Trophoblast cell (in vitro differentiated cells and primary cell): ENCODE measurements around the gene SEL1L3.

ENCODE experiments used
- DNase-seq, 2 donors: peaks; one replicate each; pipeline ENCODE4 v3.0.0-alpha.2; 2016
- H2AFZ ChIP-seq: 2 replicates; pipeline ENCODE4 v1.6.1; 2013; ENCODE audit warnings: low read length, moderate library complexity, mild to moderate bottlenecking; ENCODE audit not compliant: insufficient read depth, poor library complexity
- H2AK5ac ChIP-seq: 2 replicates; pipeline ENCODE4 v1.6.1; 2013; ENCODE audit warnings: mild to moderate bottlenecking, low read length
- H2BK120ac ChIP-seq: 2 replicates; pipeline ENCODE4 v1.6.1; 2013; ENCODE audit warnings: low read length, mild to moderate bottlenecking, moderate library complexity; ENCODE audit not compliant: insufficient read depth, poor library complexity
- H2BK12ac ChIP-seq: 2 replicates; pipeline ENCODE4 v1.6.1; 2013; ENCODE audit warnings: mild to moderate bottlenecking, low read length, moderate library complexity
- H2BK5ac ChIP-seq: 2 replicates; pipeline ENCODE4 v1.6.1; 2013; ENCODE audit warnings: low read length, low read depth, moderate library complexity, mild to moderate bottlenecking; ENCODE audit not compliant: poor library complexity
- H3K14ac ChIP-seq: 2 replicates; pipeline ENCODE4 v1.6.1; 2013; ENCODE audit warnings: mild to moderate bottlenecking, low read length
- H3K18ac ChIP-seq: 2 replicates; pipeline ENCODE4 v1.6.1; 2013; ENCODE audit warnings: mild to moderate bottlenecking, low read length
- H3K23ac ChIP-seq: 2 replicates; pipeline ENCODE4 v1.6.1; 2013; ENCODE audit warnings: low read length
- H3K27ac ChIP-seq: 2 replicates; pipeline ENCODE4 v1.5.1; 2013; ENCODE audit warnings: low read depth, mild to moderate bottlenecking, inconsistent platforms, low read length, moderate library complexity
- H3K27me3 ChIP-seq: 2 replicates; pipeline ENCODE4 v1.6.1; 2013; ENCODE audit warnings: inconsistent platforms, mild to moderate bottlenecking, low read length, moderate library complexity; ENCODE audit not compliant: insufficient read depth
- H3K36me3 ChIP-seq, 2 experiments: 1 replicate in 1 of 2; 2 replicates in 1 of 2; pipeline ENCODE4 v1.6.1; 2013; ENCODE audit warnings: low read length in 2 of 2, mild to moderate bottlenecking in 2 of 2, moderate library complexity in 1 of 2; ENCODE audit not compliant: insufficient read depth in 2 of 2, control insufficient read depth in 1 of 2
- H3K4ac ChIP-seq: 2 replicates; pipeline ENCODE4 v1.6.1; 2013; ENCODE audit warnings: low read depth, mild to moderate bottlenecking, low read length, moderate library complexity
- H3K4me1 ChIP-seq, 2 experiments: 1 replicate in 1 of 2; 2 replicates in 1 of 2; pipeline ENCODE4 v1.6.1; 2013; ENCODE audit warnings: low read length in 2 of 2, mild to moderate bottlenecking in 2 of 2, moderate library complexity in 1 of 2; ENCODE audit not compliant: insufficient read depth in 2 of 2, control insufficient read depth in 1 of 2
- H3K4me2 ChIP-seq: 2 replicates; pipeline ENCODE4 v1.6.1; 2013; ENCODE audit warnings: inconsistent platforms, mild to moderate bottlenecking, low read length, moderate library complexity
- H3K4me3 ChIP-seq: 2 replicates; pipeline ENCODE4 v1.5.1; 2013; ENCODE audit warnings: mild to moderate bottlenecking, low read depth, low read length, inconsistent platforms
- H3K79me1 ChIP-seq: one replicate; pipeline ENCODE4 v1.6.1; 2013; ENCODE audit warnings: low read length
- H3K79me2 ChIP-seq: 2 replicates; pipeline ENCODE4 v1.6.1; 2013; ENCODE audit warnings: low read length, mild to moderate bottlenecking; ENCODE audit not compliant: control insufficient read depth, insufficient read depth, poor library complexity
- H3K9ac ChIP-seq: 2 replicates; pipeline ENCODE4 v1.6.1; 2013; ENCODE audit warnings: mild to moderate bottlenecking, low read length
- H3K9me3 ChIP-seq: 2 replicates; pipeline ENCODE4 v1.6.1; 2013; ENCODE audit warnings: low read depth, mild to moderate bottlenecking, control low read depth, inconsistent platforms, low read length; ENCODE audit not compliant: insufficient read depth
- H4K12ac ChIP-seq: 2 replicates; pipeline ENCODE4 v1.6.1; 2013; ENCODE audit warnings: low read depth, mild to moderate bottlenecking, low read length, moderate library complexity
- H4K8ac ChIP-seq: 2 replicates; pipeline ENCODE4 v1.6.1; 2013; ENCODE audit warnings: low read depth, mild to moderate bottlenecking, low read length, moderate library complexity
- H4K91ac ChIP-seq: one replicate; pipeline ENCODE4 v1.6.1; 2013; ENCODE audit warnings: low read depth, mild to moderate bottlenecking, low read length, moderate library complexity
- WGBS: extraction: QIAGEN DNeasy Blood & Tissue Kit; methylation state at CpG from one replicate; pipeline ENCODE4 v1.1.7; 2013; ENCODE audit warnings: missing lambda C conversion rate; ENCODE audit not compliant: insufficient read length, insufficient coverage; ENCODE audit errors: extremely low coverage; 5-methylcytosine and 5-hydroxymethylcytosine counted together

The SEL1L3 gene

DNA sequence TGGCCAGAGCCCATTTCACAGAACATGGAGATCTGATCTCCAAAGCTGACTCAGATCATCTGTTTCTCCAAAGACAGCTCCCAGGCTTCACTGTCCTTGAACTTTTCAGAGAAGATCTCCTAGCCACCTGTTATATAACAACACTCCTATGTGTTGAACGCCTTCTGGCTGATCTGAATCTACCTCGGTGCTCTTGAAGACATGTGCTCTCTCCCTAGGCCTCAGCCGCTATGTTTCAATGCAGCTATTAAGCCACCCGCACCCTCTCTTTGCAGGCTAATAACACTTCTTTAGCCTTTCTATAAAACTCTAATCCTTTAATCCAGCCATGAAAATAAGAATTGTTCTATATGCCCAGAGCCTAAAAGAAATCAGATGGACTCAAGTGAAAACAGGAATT, 34.9 kb downstream of the SEL1L3 start:
- Histone ChIP-seq H2BK5ac (no peak overlapping the region), H3K23ac (no peak overlapping the region), H3K9ac (no peak overlapping the region), H2BK120ac (no peak overlapping the region), H3K4me1 (no peaks in the 10 kb centered on the region), H3K4ac (no peak overlapping the region), H4K8ac (no peak overlapping the region), H3K4me2 (no peak overlapping the region), H3K27ac (no peak overlapping the region), H3K18ac (no peak overlapping the region), H2BK12ac (no peak overlapping the region), H3K36me3 (no peaks in the 10 kb centered on the region), H2AK5ac (no peak overlapping the region), H3K79me1 (no peaks in the 10 kb centered on the region), H3K9me3 (peaks cover 2% of the 10 kb centered on the region), H3K27me3 (no peaks in the 10 kb centered on the region), H3K14ac (no peak overlapping the region), H4K91ac (no peak overlapping the region), H3K4me3 (no peak overlapping the region), H3K79me2 (no peaks in the 10 kb centered on the region), H4K12ac (no peak overlapping the region), H2AFZ (no peak overlapping the region)
- no CpG with 5 or more reads among the region's 4 CpGs for WGBS
- DNase-seq = no peak

GRCh38 chr4:25827373-25827772, 35.4 kb downstream of the SEL1L3 start:
- no peak overlapping the region for H3K4me3 ChIP-seq
- no peak overlapping the region for H3K14ac ChIP-seq
- no peak overlapping the region for H3K18ac ChIP-seq
- H3K4me2 ChIP-seq = no peak overlapping the region
- no peak overlapping the region for H2AK5ac ChIP-seq
- H3K79me1 ChIP-seq = no peaks in the 10 kb centered on the region
- H3K36me3 ChIP-seq = no peaks in the 10 kb centered on the region
- no peak overlapping the region for H4K91ac ChIP-seq
- H3K23ac ChIP-seq = no peak overlapping the region
- H4K8ac ChIP-seq = no peak overlapping the region
- H2BK5ac ChIP-seq = no peak overlapping the region
- H3K4me1 ChIP-seq = no peaks in the 10 kb centered on the region
- no peak overlapping the region for H2BK12ac ChIP-seq
- no CpG with 5 or more reads among the region's 4 CpGs for WGBS
- no peak overlapping the region for H2AFZ ChIP-seq
- no peak overlapping the region for H4K12ac ChIP-seq
- DNase-seq = no peak
- H2BK120ac ChIP-seq = no peak overlapping the region
- H3K9me3 ChIP-seq = peaks cover 2% of the 10 kb centered on the region
- no peaks in the 10 kb centered on the region for H3K79me2 ChIP-seq
- H3K4ac ChIP-seq = no peak overlapping the region
- H3K27me3 ChIP-seq = no peaks in the 10 kb centered on the region
- H3K27ac ChIP-seq = no peak overlapping the region
- no peak overlapping the region for H3K9ac ChIP-seq

DNA sequence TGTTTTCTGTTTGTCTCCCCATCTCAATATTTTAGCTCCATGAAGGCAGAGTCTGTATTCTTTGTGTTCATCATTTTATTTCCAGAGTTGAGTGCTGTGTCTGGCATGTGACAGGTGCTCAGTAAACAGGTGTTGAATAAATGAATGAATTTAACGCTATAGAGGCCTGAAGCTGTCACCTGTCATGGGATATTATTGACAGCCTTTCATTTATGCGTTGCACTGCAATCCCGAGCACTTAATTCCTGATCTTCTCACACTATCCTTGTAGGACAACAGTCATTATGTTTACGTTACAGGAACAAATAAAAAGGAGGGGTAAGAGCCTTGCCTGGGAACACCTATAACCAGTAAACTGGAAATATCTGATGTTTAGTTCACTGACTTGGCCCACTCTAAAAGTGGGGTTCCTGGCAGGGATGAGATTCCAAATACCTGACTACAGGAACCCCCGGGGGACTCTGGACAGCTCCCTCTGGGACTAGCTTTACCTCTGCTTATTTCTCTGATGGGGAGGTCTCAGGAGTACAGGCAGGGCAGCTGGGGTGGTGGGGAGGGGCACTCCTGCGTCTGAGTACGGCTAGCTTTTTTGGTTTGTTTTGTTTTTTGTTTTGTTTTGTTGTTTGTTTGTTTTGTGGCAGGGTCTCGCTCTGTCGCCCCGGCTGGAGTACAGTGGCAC, 36.6 kb downstream of the SEL1L3 start:
- no peak overlapping the region for H3K14ac ChIP-seq
- H2BK5ac ChIP-seq = no peak overlapping the region
- peaks cover 2% of the 10 kb centered on the region for H3K9me3 ChIP-seq
- no peak overlapping the region for H3K4me3 ChIP-seq
- no peak overlapping the region for H3K9ac ChIP-seq
- H3K36me3 ChIP-seq = no peaks in the 10 kb centered on the region
- no peak for DNase-seq
- no peak overlapping the region for H3K18ac ChIP-seq
- no peaks in the 10 kb centered on the region for H3K4me1 ChIP-seq
- no peak overlapping the region for H3K4me2 ChIP-seq
- H3K4ac ChIP-seq = no peak overlapping the region
- H3K79me1 ChIP-seq = no peaks in the 10 kb centered on the region
- no peak overlapping the region for H3K23ac ChIP-seq
- no peak overlapping the region for H4K12ac ChIP-seq
- no peak overlapping the region for H2AK5ac ChIP-seq
- no peak overlapping the region for H2BK120ac ChIP-seq
- no peak overlapping the region for H3K27ac ChIP-seq
- no peak overlapping the region for H2AFZ ChIP-seq
- no peaks in the 10 kb centered on the region for H3K79me2 ChIP-seq
- H2BK12ac ChIP-seq = no peak overlapping the region
- H3K27me3 ChIP-seq = no peaks in the 10 kb centered on the region
- H4K91ac ChIP-seq = no peak overlapping the region
- no peak overlapping the region for H4K8ac ChIP-seq
- no CpG with 5 or more reads among the region's 10 CpGs for WGBS

GRCh38 chr4:25823632-25824031, 39.2 kb downstream of the SEL1L3 start:
- no peaks in the 10 kb centered on the region for H3K27me3 ChIP-seq

More at GRCh38 chr4:25823632-25824031, 39.2 kb downstream of the SEL1L3 start:
- Histone ChIP-seq H4K12ac (no peak overlapping the region), H2BK5ac (no peak overlapping the region), H2BK120ac (no peak overlapping the region), H3K9me3 (peaks cover 2% of the 10 kb centered on the region), H4K8ac (no peak overlapping the region), H3K18ac (no peak overlapping the region), H3K4me2 (no peak overlapping the region), H3K79me2 (no peaks in the 10 kb centered on the region), H3K4me3 (no peak overlapping the region), H3K36me3 (no peaks in the 10 kb centered on the region), H3K4me1 (no peaks in the 10 kb centered on the region), H4K91ac (no peak overlapping the region), H2BK12ac (no peak overlapping the region), H3K9ac (no peak overlapping the region), H3K23ac (no peak overlapping the region), H3K14ac (no peak overlapping the region), H2AFZ (no peak overlapping the region), H3K27ac (no peak overlapping the region), H3K4ac (no peak overlapping the region), H2AK5ac (no peak overlapping the region), H3K79me1 (no peaks in the 10 kb centered on the region)
- no peak for DNase-seq
- WGBS = no CpG with 5 or more reads among the region's 7 CpGs
